Coronary artery (tissue), 2 donors: ENCODE data around the gene FGGY.
"Not testable (repeated sequence)": the region's sequence is repeated elsewhere in the genome, so short reads cannot be mapped to it uniquely, and the experiment has no call there.

Source experiments
- DNase-seq: peaks from one replicate; pipeline ENCODE4 v3.0.0-alpha.2; 2017; ENCODE audit warnings: low spot score
- H3K27ac ChIP-seq, 2 donors: fragments of 200-600 bp; sonication (generic); one replicate each; pipeline ENCODE4 v1.5.1; 2016 to 2019
- H3K4me3 ChIP-seq: fragments of 200-600 bp; sonication (generic); 2 replicates; pipeline ENCODE4 v1.5.1; 2016; ENCODE audit warnings: mild to moderate bottlenecking, moderate library complexity
- TF ChIP-seq, protein P1 (sequence below): fragments of 200-600 bp; sonication (generic); IDR thresholded peaks from one replicate; pipeline ENCODE4 v1.5.1; 2019; ENCODE audit warnings: antibody characterized with exemption

Gene FGGY

GRCh38 chr1:59707178-59707791, 410.4 kb downstream of the FGGY start:
- TF ChIP-seq, protein P1, sequence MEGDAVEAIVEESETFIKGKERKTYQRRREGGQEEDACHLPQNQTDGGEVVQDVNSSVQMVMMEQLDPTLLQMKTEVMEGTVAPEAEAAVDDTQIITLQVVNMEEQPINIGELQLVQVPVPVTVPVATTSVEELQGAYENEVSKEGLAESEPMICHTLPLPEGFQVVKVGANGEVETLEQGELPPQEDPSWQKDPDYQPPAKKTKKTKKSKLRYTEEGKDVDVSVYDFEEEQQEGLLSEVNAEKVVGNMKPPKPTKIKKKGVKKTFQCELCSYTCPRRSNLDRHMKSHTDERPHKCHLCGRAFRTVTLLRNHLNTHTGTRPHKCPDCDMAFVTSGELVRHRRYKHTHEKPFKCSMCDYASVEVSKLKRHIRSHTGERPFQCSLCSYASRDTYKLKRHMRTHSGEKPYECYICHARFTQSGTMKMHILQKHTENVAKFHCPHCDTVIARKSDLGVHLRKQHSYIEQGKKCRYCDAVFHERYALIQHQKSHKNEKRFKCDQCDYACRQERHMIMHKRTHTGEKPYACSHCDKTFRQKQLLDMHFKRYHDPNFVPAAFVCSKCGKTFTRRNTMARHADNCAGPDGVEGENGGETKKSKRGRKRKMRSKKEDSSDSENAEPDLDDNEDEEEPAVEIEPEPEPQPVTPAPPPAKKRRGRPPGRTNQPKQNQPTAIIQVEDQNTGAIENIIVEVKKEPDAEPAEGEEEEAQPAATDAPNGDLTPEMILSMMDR, result no peak
- no peak for DNase-seq

GRCh38 chr1:59709333-59709732, 412.4 kb downstream of the FGGY start:
- no peak overlapping the region for H3K27ac ChIP-seq
- H3K4me3 ChIP-seq, result no peak overlapping the region
- no peak for DNase-seq
- TF ChIP-seq, protein P1, result no peak

More at GRCh38 chr1:59707178-59707791, 410.4 kb downstream of the FGGY start:
- peak overlapping the region; percentile 74 to 87 for H3K27ac ChIP-seq
- H3K4me3 ChIP-seq, result no peak overlapping the region

DNA sequence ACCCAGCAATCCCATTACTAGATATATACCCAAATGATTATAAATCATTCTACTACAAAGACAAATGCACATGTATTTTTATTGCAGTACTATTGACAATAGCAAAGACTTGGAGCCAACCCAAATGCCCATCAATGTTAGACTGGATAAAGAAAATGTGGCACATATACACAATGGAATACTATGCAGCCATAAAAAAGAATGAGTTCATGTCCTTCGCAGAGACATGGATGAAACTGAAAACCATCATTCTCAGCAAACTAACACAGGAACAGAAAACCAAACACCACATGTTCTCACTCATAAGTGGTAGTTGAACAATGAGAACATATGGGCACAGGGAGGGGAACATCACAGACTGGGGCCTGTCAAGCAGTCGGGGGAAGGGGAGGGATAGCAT, 414.0 kb downstream of the FGGY start:
- not testable (repeated sequence) for H3K27ac ChIP-seq, DNase-seq, H3K4me3 ChIP-seq

DNA sequence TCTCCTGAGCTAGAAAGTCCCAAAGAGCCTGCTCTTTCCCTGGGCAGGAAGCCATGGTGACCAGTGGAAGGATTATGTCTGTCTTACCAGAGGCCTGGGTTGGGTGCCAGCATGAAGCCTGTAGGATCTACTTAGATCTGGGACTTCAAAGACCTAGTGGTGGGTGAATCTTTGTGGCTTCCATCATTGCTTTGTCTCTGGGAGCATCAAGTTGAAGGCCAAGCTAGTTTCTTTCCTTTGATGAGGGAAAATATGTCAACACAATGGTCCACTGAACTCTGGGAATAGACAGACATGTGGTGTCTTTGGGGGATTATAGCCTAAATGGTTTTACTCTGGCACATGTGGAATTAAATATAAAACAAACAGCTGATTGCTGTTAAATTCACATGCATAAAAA, 417.3 kb downstream of the FGGY start:
- Histone ChIP-seq H3K4me3 (no peak overlapping the region), H3K27ac (no peak overlapping the region)
- no peak for DNase-seq
- TF ChIP-seq, protein P1, result no peak

DNA sequence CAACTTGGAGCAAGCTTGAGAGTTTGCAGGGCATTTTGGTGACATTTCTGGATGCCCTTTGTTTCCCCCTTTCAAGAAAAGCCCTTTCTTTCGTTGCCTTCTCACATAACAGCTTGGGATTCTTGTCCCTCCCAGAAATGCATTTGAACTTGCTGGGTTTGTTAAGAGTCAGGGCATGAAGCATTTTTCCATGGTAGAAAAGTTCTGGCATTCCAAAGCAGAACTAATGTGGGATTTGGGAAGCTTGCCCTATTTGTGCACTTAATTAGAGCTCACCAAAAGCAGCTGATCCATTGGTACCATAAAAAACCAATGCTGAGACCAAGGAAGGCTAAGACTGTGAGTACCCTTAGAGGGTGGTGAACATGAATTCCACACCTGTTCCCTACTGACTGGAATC, 418.1 kb downstream of the FGGY start:
- no peak for DNase-seq
- no peak overlapping the region for H3K27ac ChIP-seq
- no peak overlapping the region for H3K4me3 ChIP-seq
- TF ChIP-seq, protein P1, result no peak

GRCh38 chr1:59716832-59717231, 419.9 kb downstream of the FGGY start:
- DNase-seq, result no peak
- no peak overlapping the region for H3K4me3 ChIP-seq
- TF ChIP-seq, protein P1, result no peak
- no peak overlapping the region for H3K27ac ChIP-seq

DNA sequence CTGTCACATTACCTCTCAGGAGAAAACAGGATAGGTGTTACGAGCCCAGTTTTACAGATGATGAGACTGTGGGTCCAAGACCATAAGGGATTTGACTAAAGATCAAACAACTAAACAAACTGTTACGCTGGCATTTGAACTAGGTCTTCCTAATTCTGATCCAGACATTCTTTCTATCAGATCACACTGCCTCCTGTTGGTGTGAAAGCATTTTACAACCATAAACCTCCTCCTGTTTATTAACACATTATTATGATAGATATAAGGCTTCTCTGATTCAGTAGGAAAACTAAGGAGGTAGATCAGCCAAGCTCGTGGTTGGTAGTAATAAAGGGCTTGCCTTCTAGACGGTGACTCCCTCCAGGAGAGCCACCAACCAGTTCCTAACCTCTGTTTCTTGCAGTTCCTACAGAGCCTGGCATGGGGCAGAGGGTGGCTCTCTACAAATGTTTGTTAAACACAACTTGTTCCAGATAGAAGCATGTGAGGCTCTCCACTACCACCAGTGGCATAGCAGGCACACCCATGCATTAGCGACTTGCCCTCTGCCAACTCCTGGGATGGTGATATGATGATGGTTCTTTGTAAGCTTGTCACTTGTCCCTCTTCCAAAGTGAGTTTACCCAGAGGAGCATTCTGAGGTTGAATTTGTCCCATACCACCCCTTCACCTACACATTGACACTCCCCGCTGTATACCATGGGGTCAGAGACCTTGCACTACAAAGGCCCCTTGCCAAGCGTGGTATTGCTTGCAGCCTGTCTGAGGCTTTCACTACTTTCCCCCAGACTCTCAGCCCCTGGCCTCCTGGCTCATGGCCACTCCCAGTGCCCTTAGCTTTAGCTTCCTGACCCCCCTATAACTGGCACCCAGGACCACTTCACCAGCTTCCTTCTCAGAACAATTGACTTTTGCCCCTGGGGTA, 421.4 kb downstream of the FGGY start:
- TF ChIP-seq, protein P1, result no peak
- no peak overlapping the region for H3K4me3 ChIP-seq
- DNase-seq, result no peak
- H3K27ac ChIP-seq, result no peak overlapping the region
